HEK293 (cell line): ENCODE results near the gene TMEM62.

ENCODE experiments used
- ZNF140 ChIP-seq: fragments of 450-650 bp; formaldehyde crosslinking; IDR thresholded peaks from 2 replicates; pipeline ENCODE4 v1.5.1; 2016; ENCODE audit warnings: missing biosample characterization, missing genetic modification characterization
- ZNF302 ChIP-seq: fragments of 450-650 bp; formaldehyde crosslinking; IDR thresholded peaks from 2 replicates; pipeline ENCODE4 v1.5.1; 2016; ENCODE audit warnings: missing biosample characterization, missing genetic modification characterization, low read depth
- ZNF544 ChIP-seq: fragments of 450-650 bp; formaldehyde crosslinking; IDR thresholded peaks from 2 replicates; pipeline ENCODE4 v1.5.0; 2017; ENCODE audit warnings: missing biosample characterization, missing genetic modification characterization
- ZNF639 ChIP-seq: fragments of 450-650 bp; formaldehyde crosslinking; IDR thresholded peaks from 2 replicates; pipeline ENCODE4 v1.5.1; 2016; ENCODE audit warnings: missing biosample characterization, missing genetic modification characterization
- TF ChIP-seq, protein P1 (sequence below): fragments of 450-650 bp; formaldehyde crosslinking; IDR thresholded peaks from 2 replicates; pipeline ENCODE4 v1.5.1; 2016; ENCODE audit warnings: missing biosample characterization, missing genetic modification characterization

DNA sequence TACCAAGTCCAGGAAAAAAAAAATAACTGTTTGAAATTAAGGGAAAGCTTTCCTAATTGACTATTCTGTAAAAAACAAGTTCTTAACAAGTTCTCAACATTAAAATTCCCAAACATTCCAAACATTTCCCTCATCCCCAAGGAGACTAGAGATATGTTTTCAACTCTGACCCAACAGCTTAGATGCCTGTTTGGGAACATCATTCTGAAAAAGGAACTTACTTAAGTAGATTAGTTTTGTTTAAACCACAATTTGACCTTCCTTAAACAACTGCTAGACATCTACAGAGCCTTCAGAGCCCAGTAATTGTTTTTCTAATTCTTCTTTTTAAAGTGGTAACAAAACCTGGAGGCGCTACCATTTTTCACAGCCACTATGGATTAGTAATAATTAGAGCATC lies 40.4 kb upstream of the TMEM62 start:
- TF ChIP-seq, protein P1, sequence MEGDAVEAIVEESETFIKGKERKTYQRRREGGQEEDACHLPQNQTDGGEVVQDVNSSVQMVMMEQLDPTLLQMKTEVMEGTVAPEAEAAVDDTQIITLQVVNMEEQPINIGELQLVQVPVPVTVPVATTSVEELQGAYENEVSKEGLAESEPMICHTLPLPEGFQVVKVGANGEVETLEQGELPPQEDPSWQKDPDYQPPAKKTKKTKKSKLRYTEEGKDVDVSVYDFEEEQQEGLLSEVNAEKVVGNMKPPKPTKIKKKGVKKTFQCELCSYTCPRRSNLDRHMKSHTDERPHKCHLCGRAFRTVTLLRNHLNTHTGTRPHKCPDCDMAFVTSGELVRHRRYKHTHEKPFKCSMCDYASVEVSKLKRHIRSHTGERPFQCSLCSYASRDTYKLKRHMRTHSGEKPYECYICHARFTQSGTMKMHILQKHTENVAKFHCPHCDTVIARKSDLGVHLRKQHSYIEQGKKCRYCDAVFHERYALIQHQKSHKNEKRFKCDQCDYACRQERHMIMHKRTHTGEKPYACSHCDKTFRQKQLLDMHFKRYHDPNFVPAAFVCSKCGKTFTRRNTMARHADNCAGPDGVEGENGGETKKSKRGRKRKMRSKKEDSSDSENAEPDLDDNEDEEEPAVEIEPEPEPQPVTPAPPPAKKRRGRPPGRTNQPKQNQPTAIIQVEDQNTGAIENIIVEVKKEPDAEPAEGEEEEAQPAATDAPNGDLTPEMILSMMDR (tag by site-specific recombination), result no peak
- no peak for TF ChIP-seq ZNF544 (tag by site-specific recombination)
- TF ChIP-seq ZNF140 (tag by site-specific recombination), result no peak
- no peak for TF ChIP-seq ZNF302 (tag by site-specific recombination)
- TF ChIP-seq ZNF639 (tag by site-specific recombination), result no peak
